LNCAP (cell line): ENCODE data around the gene GALNTL6.

ENCODE experiments used
- TF ChIP-seq, protein P1 (sequence below): fragments of 450-650 bp; IDR thresholded peaks from 2 replicates; pipeline ENCODE4 v1.5.1; 2017; ENCODE audit warnings: mild to moderate bottlenecking

GALNTL6 gene

DNA sequence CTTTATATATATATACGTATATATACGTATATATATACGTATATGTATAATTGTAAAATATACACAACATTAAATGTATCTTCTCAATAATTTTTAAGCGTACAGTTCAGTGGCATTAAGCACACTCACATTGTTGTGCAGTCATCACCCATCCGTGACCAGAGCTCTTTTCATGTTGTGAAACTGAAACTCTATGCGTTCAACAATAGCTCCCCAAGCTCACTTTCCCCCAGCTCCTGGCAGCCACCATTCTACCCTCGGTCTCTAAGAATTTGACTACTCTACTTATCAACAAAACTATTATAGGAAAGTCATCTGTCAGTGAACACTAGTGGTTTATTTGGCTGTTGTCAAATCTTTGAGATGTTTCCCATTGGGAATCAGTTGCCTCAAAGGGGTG is 733.6 kb downstream of the GALNTL6 start:
- TF ChIP-seq, protein P1, sequence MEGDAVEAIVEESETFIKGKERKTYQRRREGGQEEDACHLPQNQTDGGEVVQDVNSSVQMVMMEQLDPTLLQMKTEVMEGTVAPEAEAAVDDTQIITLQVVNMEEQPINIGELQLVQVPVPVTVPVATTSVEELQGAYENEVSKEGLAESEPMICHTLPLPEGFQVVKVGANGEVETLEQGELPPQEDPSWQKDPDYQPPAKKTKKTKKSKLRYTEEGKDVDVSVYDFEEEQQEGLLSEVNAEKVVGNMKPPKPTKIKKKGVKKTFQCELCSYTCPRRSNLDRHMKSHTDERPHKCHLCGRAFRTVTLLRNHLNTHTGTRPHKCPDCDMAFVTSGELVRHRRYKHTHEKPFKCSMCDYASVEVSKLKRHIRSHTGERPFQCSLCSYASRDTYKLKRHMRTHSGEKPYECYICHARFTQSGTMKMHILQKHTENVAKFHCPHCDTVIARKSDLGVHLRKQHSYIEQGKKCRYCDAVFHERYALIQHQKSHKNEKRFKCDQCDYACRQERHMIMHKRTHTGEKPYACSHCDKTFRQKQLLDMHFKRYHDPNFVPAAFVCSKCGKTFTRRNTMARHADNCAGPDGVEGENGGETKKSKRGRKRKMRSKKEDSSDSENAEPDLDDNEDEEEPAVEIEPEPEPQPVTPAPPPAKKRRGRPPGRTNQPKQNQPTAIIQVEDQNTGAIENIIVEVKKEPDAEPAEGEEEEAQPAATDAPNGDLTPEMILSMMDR, result no peak

DNA sequence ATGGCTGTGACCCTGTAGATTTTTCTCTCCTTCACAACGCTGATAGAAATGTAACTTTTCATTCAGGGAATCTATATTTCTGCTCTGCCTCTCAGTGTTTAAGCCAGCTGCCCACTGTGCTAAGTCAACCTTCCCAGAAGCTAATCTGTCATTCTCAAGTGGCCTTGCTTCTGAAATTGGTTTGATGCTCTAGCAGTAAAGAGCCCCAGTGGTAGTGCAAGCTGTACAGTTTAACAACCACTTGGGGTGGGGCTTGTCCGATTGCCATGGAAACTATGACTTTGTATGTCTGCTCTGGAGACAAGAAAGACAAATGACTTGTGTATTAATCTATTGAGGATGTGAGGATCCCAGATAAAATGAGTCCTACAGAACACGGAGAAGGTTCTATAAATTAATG is 734.5 kb downstream of the GALNTL6 start:
- TF ChIP-seq, protein P1, result no peak

DNA sequence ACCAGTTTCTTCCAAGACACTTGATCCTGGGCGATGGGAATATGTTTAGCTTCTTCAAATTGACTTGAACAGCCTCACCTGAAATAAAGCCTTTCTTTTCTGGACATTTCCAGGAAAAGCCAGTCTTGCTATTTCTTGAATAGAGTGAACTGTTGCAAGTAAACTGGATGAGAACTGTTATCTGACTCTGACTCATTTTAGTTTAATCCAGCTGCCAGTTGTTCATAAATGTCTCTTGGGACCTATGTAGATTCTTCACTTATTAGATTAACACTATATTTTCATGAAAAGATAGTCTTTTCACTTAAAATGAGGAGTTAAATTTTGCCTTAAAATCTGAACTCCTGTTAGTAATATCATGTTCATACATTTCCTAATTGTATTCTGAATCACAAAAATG is 740.0 kb downstream of the GALNTL6 start:
- TF ChIP-seq, protein P1, result no peak

DNA sequence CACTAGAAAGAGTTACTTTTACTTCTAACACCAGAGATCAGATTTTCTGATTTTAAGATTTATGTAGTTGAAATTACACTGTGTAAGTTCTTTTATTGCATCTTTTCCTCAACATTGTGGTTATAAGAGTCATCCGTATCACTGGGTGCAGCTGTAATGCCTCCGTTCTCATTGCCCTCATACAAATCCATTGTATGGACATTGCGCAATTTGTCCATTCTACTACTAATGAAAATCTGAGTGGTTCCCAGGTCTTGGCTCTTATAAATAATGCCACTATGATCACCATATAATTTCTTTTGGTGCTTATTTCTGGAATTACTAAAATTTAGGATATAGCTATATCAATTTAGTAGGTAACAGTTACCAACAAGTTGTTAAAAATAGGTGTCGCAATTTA is 741.4 kb downstream of the GALNTL6 start:
- TF ChIP-seq, protein P1, result no peak

DNA sequence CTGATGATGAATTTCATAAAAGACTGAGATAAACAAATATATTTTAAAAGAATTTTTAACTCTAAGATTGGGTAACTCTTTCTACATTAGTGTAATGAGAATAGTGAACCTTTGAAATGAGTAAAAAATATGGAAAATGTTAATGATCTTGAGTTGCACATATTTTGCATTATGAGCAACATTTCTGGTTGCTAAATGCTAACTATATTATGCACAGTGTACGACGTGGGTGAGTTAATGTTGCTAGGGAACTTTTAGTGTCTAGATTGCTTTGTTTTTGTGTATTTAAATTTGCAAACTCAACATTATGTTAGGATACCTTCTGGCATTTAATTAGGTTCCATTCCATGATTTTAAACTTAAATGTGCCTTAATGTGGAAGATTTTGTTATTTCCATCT is 742.5 kb downstream of the GALNTL6 start:
- TF ChIP-seq, protein P1, result no peak

DNA sequence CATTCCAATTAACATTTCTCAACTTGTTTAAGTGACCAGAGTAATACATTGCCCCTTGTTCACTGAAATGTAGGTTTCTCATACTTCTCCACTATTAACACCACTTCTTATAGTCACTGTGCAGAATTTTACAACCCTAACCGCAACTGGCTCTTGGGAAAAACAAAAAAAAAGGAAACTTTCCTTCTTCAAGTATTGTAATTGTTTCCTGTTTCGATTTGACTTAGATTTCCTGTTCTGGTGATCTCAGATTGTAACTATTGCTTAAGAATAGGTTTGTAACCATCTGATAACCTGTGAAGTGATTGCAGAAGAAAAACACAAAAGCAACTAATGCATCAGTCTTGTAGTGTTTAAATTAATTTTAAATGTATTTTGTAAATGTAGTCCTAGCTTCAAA is 760.7 kb downstream of the GALNTL6 start:
- TF ChIP-seq, protein P1, result no peak

DNA sequence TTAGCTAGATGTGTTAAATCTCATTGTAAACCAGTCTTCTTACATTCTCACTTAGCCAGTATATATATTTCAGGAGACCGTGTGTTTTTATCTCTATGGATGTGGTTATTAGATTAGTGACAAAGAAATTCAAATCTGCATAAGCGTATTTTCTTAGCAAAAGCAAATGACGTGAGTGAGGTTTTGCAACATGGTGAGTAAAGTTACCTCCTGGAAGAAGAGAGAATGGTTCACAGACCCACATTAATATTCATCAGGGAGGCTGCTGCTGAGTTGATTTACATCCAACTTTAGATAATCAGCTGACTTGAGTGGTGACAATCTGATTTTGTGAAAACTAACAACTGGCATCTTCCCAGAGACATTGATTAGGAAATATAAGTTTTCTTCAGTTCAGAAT is 765.5 kb downstream of the GALNTL6 start:
- TF ChIP-seq, protein P1, result no peak

DNA sequence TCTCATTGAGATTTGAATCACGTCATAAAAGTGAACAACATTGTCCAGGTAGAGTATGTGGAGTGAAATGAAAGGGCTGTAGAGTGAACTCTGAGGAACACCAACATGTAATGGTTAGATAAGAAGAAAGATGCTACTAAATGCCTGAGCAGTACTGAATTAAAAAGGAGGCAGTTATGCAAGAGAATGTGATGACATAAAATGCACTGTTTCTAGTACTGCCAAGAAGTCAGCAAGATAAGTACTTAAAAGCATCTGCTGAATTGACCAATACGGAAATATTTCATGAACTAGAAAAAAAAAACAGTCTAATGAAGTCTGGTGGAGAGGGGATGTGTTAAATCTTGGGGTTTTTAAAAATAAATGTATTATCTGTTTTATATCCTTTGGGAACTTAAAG is 771.6 kb downstream of the GALNTL6 start:
- TF ChIP-seq, protein P1, result no peak
